Loucy (cell line): ENCODE data around the gene CKLF.

Source experiments
- EZH2phosphoT487 ChIP-seq: fragments of 200-600 bp; IDR thresholded peaks from 2 replicates; pipeline ENCODE4 v1.6.1; 2018; ENCODE audit warnings: antibody characterized with exemption, mild to moderate bottlenecking, moderate library complexity, borderline replicate concordance
- TF ChIP-seq, protein P1 (sequence below): fragments of 200-600 bp; sonication (generic); conservative IDR thresholded peaks from 2 replicates; pipeline ENCODE4 v1.5.1; 2014; ENCODE audit warnings: mild to moderate bottlenecking, antibody characterized with exemption, low read length

DNA sequence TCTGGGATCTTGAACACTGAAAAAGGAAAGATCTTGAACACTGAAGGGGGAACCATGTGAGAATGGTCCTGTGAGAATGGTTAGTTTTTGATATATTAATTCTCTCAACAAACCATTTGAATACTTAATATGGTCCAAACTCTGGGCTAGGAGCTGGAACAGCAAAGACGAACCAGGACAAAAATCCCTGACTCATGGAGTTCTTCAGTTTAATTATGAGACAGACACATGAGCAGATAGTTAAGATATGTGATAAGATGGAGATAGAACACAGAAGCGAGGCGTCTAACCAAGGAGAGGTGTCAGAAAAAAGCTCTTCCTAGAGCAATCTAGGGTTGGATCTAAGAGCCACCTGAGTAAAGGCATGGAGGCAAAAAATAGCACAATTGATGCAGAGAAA lies 1.6 kb downstream of the CKLF start:
- TF ChIP-seq, protein P1, sequence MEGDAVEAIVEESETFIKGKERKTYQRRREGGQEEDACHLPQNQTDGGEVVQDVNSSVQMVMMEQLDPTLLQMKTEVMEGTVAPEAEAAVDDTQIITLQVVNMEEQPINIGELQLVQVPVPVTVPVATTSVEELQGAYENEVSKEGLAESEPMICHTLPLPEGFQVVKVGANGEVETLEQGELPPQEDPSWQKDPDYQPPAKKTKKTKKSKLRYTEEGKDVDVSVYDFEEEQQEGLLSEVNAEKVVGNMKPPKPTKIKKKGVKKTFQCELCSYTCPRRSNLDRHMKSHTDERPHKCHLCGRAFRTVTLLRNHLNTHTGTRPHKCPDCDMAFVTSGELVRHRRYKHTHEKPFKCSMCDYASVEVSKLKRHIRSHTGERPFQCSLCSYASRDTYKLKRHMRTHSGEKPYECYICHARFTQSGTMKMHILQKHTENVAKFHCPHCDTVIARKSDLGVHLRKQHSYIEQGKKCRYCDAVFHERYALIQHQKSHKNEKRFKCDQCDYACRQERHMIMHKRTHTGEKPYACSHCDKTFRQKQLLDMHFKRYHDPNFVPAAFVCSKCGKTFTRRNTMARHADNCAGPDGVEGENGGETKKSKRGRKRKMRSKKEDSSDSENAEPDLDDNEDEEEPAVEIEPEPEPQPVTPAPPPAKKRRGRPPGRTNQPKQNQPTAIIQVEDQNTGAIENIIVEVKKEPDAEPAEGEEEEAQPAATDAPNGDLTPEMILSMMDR, result no peak
- TF ChIP-seq EZH2phosphoT487, result no peak
